H9 (cell line): Measurements from ENCODE around the gene ZNF205. TPM values are rescaled to one million over a fixed set of nuclear protein-coding genes. Genes with fewer than 3 reads are reported as not detected.

ENCODE experiments used
- DNase-seq: peaks from one replicate; pipeline ENCODE4 v3.0.0-alpha.2; 2017
- H2AFZ ChIP-seq: one replicate; pipeline ENCODE4 v1.6.1; 2013; ENCODE audit warnings: mild to moderate bottlenecking, low read length, control low read depth, moderate library complexity
- H2AK5ac ChIP-seq: 2 replicates; pipeline ENCODE4 v1.6.1; 2013; ENCODE audit warnings: low read length, control low read depth, mixed read lengths; ENCODE audit not compliant: insufficient read length
- H2BK120ac ChIP-seq: one replicate; pipeline ENCODE4 v1.6.1; 2013; ENCODE audit warnings: low read depth, mild to moderate bottlenecking, low read length, control low read depth, inconsistent platforms; ENCODE audit not compliant: poor library complexity, severe bottlenecking
- H2BK12ac ChIP-seq: 2 replicates; pipeline ENCODE4 v1.6.1; 2013; ENCODE audit warnings: low read length, control low read depth, mixed read lengths, low read depth; ENCODE audit not compliant: insufficient read length
- H2BK15ac ChIP-seq: 2 replicates; pipeline ENCODE4 v1.6.1; 2013; ENCODE audit warnings: low read depth, low read length, control low read depth
- H2BK20ac ChIP-seq: one replicate; pipeline ENCODE4 v1.6.1; 2013; ENCODE audit warnings: low read depth, mild to moderate bottlenecking, low read length, control low read depth, inconsistent platforms; ENCODE audit not compliant: poor library complexity, severe bottlenecking
- H2BK5ac ChIP-seq: 2 replicates; pipeline ENCODE4 v1.6.1; 2013; ENCODE audit warnings: low read length, control low read depth, mixed read lengths; ENCODE audit not compliant: insufficient read length
- H3K14ac ChIP-seq: 2 replicates; pipeline ENCODE4 v1.6.1; 2013; ENCODE audit warnings: low read length, control low read depth; ENCODE audit not compliant: insufficient read depth
- H3K18ac ChIP-seq: 2 replicates; pipeline ENCODE4 v1.6.1; 2013; ENCODE audit warnings: low read depth, mild to moderate bottlenecking, mixed read lengths, low read length, control low read depth; ENCODE audit not compliant: insufficient read length
- H3K23ac ChIP-seq: 2 replicates; pipeline ENCODE4 v1.6.1; 2013; ENCODE audit warnings: low read length, control low read depth, mixed read lengths, low read depth; ENCODE audit not compliant: insufficient read length
- H3K23me2 ChIP-seq: 2 replicates; pipeline ENCODE4 v1.6.1; 2013; ENCODE audit warnings: low read depth, mild to moderate bottlenecking, mixed read lengths, low read length, control low read depth; ENCODE audit not compliant: insufficient read length, poor library complexity, severe bottlenecking
- H3K27ac ChIP-seq: 2 replicates; pipeline ENCODE4 v1.5.1; 2013; ENCODE audit warnings: low read length, control low read depth, mixed read lengths, low read depth; ENCODE audit not compliant: insufficient read length
- H3K27me3 ChIP-seq: 2 replicates; pipeline ENCODE4 v1.6.1; 2013; ENCODE audit warnings: low read length, control low read depth, inconsistent platforms; ENCODE audit not compliant: insufficient read depth
- H3K4ac ChIP-seq: 2 replicates; pipeline ENCODE4 v1.6.1; 2013; ENCODE audit warnings: low read depth, mild to moderate bottlenecking, control low read depth, inconsistent platforms, low read length, moderate library complexity
- H3K4me1 ChIP-seq: 2 replicates; pipeline ENCODE4 v1.6.1; 2013; ENCODE audit warnings: low read length, control low read depth, inconsistent platforms; ENCODE audit not compliant: insufficient read depth
- H3K4me2 ChIP-seq: 2 replicates; pipeline ENCODE4 v1.6.1; 2013; ENCODE audit warnings: low read length, control low read depth, mixed read lengths; ENCODE audit not compliant: insufficient read length, insufficient read depth
- H3K56ac ChIP-seq: 2 replicates; pipeline ENCODE4 v1.6.1; 2013; ENCODE audit warnings: low read depth, mild to moderate bottlenecking, mixed read lengths, low read length, control low read depth; ENCODE audit not compliant: insufficient read length
- H3K79me1 ChIP-seq: 2 replicates; pipeline ENCODE4 v1.6.1; 2013; ENCODE audit warnings: low read depth, mild to moderate bottlenecking, moderate library complexity, low read length, control low read depth, inconsistent platforms; ENCODE audit not compliant: insufficient read depth, poor library complexity, severe bottlenecking
- H3K79me2 ChIP-seq: 2 replicates; pipeline ENCODE4 v1.6.1; 2013; ENCODE audit warnings: low read length, control low read depth, inconsistent platforms; ENCODE audit not compliant: insufficient read depth
- H3K9ac ChIP-seq: 2 replicates; pipeline ENCODE4 v1.6.1; 2013; ENCODE audit warnings: low read length, control low read depth, mixed read lengths; ENCODE audit not compliant: insufficient read length; ENCODE audit errors: extremely low read depth
- H3K9me3 ChIP-seq: one replicate; pipeline ENCODE4 v1.6.1; 2013; ENCODE audit warnings: low read depth, low read length, inconsistent platforms; ENCODE audit not compliant: control insufficient read depth
- H3T11ph ChIP-seq: one replicate; pipeline ENCODE4 v1.6.1; 2013; ENCODE audit warnings: mild to moderate bottlenecking, low read length, control low read depth, inconsistent platforms
- H4K20me1 ChIP-seq: one replicate; pipeline ENCODE4 v1.6.1; 2013; ENCODE audit not compliant: control insufficient read depth, insufficient read length, insufficient read depth
- H4K5ac ChIP-seq: 2 replicates; pipeline ENCODE4 v1.6.1; 2013; ENCODE audit warnings: low read depth, mild to moderate bottlenecking, mixed read lengths, low read length, control low read depth; ENCODE audit not compliant: insufficient read length
- H4K8ac ChIP-seq: replicated peaks from 2 replicates; pipeline ENCODE4 v1.6.1; 2013; ENCODE audit warnings: low read length, control low read depth, mixed read lengths, low read depth; ENCODE audit not compliant: insufficient read length
- H4K91ac ChIP-seq: 2 replicates; pipeline ENCODE4 v1.6.1; 2013; ENCODE audit warnings: low read depth, mild to moderate bottlenecking, moderate library complexity, mixed read lengths, low read length, control low read depth; ENCODE audit not compliant: insufficient read length
- H3K27ac Mint-ChIP-seq, 3 experiments: 2 replicates in 2 of 3; 3 replicates in 1 of 3; pipeline ENCODE4 v1.8.0; 2020 to 2021; ENCODE audit warnings: mixed read lengths in 3 of 3, mild to moderate bottlenecking in 1 of 3, moderate library complexity in 1 of 3
- H3K27me3 Mint-ChIP-seq: 2 replicates; pipeline ENCODE4 v1.8.0; 2021; ENCODE audit warnings: low read depth, mild to moderate bottlenecking, moderate library complexity, mixed read lengths
- H3K36me3 Mint-ChIP-seq, 3 experiments: 2 replicates in 2 of 3; 3 replicates in 1 of 3; pipeline ENCODE4 v1.8.0; 2020 to 2021; ENCODE audit warnings: low read depth in 3 of 3, mixed read lengths in 3 of 3; ENCODE audit not compliant: insufficient read depth in 1 of 3
- H3K4me1 Mint-ChIP-seq, 2 experiments: 2 replicates each; pipeline ENCODE4 v1.8.0; 2020; ENCODE audit warnings: mixed read lengths in 2 of 2
- H3K4me3 Mint-ChIP-seq, 2 experiments: 2 replicates in 1 of 2; 3 replicates in 1 of 2; pipeline ENCODE4 v1.8.0; 2020 to 2021; ENCODE audit warnings: mild to moderate bottlenecking in 2 of 2, mixed read lengths in 2 of 2, moderate library complexity in 1 of 2
- H3K9me3 Mint-ChIP-seq, 2 experiments: 2 replicates in 1 of 2; 3 replicates in 1 of 2; pipeline ENCODE4 v1.8.0; 2020; ENCODE audit warnings: mild to moderate bottlenecking in 2 of 2, mixed read lengths in 2 of 2, moderate library complexity in 1 of 2
- CTCF ChIP-seq: fragments of 200-600 bp; sonication (generic); conservative IDR thresholded peaks from 3 replicates; pipeline ENCODE4 v1.8.0; 2021; ENCODE audit warnings: antibody characterized with exemption, mild to moderate bottlenecking
- WGBS: extraction: QIAGEN DNeasy Blood & Tissue Kit; methylation state at CpG from one replicate; pipeline ENCODE4 v1.1.7; 2013; ENCODE audit warnings: missing lambda C conversion rate, low lambda C conversion rate, mixed read lengths; ENCODE audit not compliant: insufficient read length; ENCODE audit errors: extremely low coverage; 5-methylcytosine and 5-hydroxymethylcytosine counted together
- total RNA-seq: library from RNA; stranded (reverse); gene quantifications from 2 replicates; pipeline ENCODE4 v1.2.1, GENCODE V29; 2021

Gene ZNF205
- total RNA-seq, 1 experiment from 2014 or later: 16.8 TPM

- Histone ChIP-seq H3K27me3 (no peaks in the 10 kb centered on the region), H3K18ac (no peak overlapping the region), H2BK120ac (no peak overlapping the region), H2AFZ (peak overlapping the region; percentile 59), H3K9ac (peak overlapping the region; percentile 90), H3K27ac (no peak overlapping the region), H2BK15ac (no peak overlapping the region), H4K91ac (no peak overlapping the region), H4K20me1 (peaks cover under 1% of the 10 kb centered on the region), H3K4ac (no peak overlapping the region), H3K4me1 (no peaks in the 10 kb centered on the region; the same call in 1 of the 2 replicates), H3K4me2 (peak overlapping the region; percentile 98), H4K8ac (no peak overlapping the region), H3K79me2 (peaks cover 8% of the 10 kb centered on the region), H2BK12ac (no peak overlapping the region), H3K56ac (no peak overlapping the region), H3K79me1 (peaks cover 2% of the 10 kb centered on the region), H2BK20ac (no peak overlapping the region), H4K5ac (no peak overlapping the region), H2BK5ac (no peak overlapping the region), H2AK5ac (no peak overlapping the region), H3K9me3 (no peaks in the 10 kb centered on the region), H3K23me2 (peaks cover 10% of the 10 kb centered on the region), H3K14ac (no peak overlapping the region; the same call in 1 of the 2 replicates), H3K23ac (no peak overlapping the region), H3T11ph (no peak overlapping the region)
- Mint-ChIP-seq H3K27me3 (no peaks in the 10 kb centered on the region; the same call in 1 of the 2 replicates), H3K4me3 (peak overlapping the region; percentile 97 to 99), H3K4me1 (peaks cover 13 to 17% of the 10 kb centered on the region in 2 experiments), H3K36me3 (peaks cover 2 to 13% (median 4%) of the 10 kb centered on the region in 3 experiments), H3K27ac (peak overlapping the region; percentile 73 to 92 (median 85); a peak in 3 of 7 replicates), H3K9me3 (no peaks in the 10 kb centered on the region)
- WGBS: no CpG with 5 or more reads among the region's 43 CpGs
- no peak for TF ChIP-seq CTCF
- DNase-seq: no peak
Observed at GRCh38 chr16:3135126-3135715, 22.8 kb downstream of the ZNF205 start.
